A673 (cell line): ENCODE results near the gene FAM180B.

Experiments
- CTCF ChIP-seq: fragments of 300-800, 200-600 bp; sonication (generic); conservative IDR thresholded peaks from 2 replicates; pipeline ENCODE4 v1.5.1; 2017; ENCODE audit warnings: low read depth, mild to moderate bottlenecking, antibody characterized with exemption, low read length, moderate library complexity, mixed read lengths
- EZH2 ChIP-seq: fragments of 200-600 bp; sonication (generic); IDR thresholded peaks from 2 replicates; pipeline ENCODE4 v1.6.1; 2017; ENCODE audit warnings: borderline replicate concordance, low read depth, mild to moderate bottlenecking, mixed read lengths, antibody characterized with exemption, low read length; ENCODE audit not compliant: poor library complexity, severe bottlenecking

DNA sequence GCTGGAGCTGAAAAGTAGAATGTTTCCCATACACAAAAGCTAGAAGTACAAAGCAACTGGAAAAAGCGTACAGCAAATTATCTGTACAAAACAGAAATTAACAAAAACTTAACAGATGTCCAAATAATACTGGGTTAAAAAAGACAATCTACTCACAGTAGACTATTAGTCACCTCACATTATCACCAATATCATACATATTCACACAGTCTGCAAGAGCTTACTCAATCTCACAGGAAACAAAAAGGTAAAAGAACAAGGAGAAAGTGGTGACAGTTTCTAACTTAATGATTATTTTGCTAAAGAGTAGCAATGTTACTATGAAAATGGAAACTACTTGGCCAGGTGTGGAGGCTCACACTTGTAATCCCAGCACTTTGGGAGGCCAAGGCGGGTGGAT lies 45.4 kb upstream of the FAM180B start:
- no peak for TF ChIP-seq CTCF
- no peak for TF ChIP-seq EZH2
